NCI-H146 treated with DMSO at 0.1 percent for 48 hours (cell line): ENCODE results near the gene PPP2R2C.

Experiments
- DNase-seq: peaks from one replicate; lab custom pipeline; 2025; ENCODE audit not compliant: unreplicated experiment; lab: John Stamatoyannopoulos, UW

The PPP2R2C gene

GRCh38 chr4:6291784-6292297, 180.6 kb downstream of the PPP2R2C start:
- no peak for DNase-seq

- no peak for DNase-seq
Measured at GRCh38 chr4:6290769-6291547, 181.5 kb downstream of the PPP2R2C start.

GRCh38 chr4:6290256-6290655, 182.2 kb downstream of the PPP2R2C start:
- no peak for DNase-seq

GRCh38 chr4:6288871-6289270, 183.5 kb downstream of the PPP2R2C start:
- no peak for DNase-seq

GRCh38 chr4:6288342-6288741, 184.1 kb downstream of the PPP2R2C start:
- DNase-seq: no peak

GRCh38 chr4:6287017-6287788, 185.2 kb downstream of the PPP2R2C start:
- no peak for DNase-seq

GRCh38 chr4:6283282-6283681, 189.1 kb downstream of the PPP2R2C start:
- DNase-seq: no peak

- DNase-seq: no peak
Measured at GRCh38 chr4:6282314-6282771, 190.1 kb downstream of the PPP2R2C start.

GRCh38 chr4:6281436-6282313, 190.7 kb downstream of the PPP2R2C start:
- DNase-seq: no peak

- no peak for DNase-seq
Measured at GRCh38 chr4:6280365-6280996, 191.9 kb downstream of the PPP2R2C start.

GRCh38 chr4:6279582-6280289, 192.7 kb downstream of the PPP2R2C start:
- no peak for DNase-seq

- DNase-seq: no peak
Measured at GRCh38 chr4:6278801-6279197, 193.6 kb downstream of the PPP2R2C start.

- DNase-seq: no peak
Measured at GRCh38 chr4:6277935-6278800, 194.2 kb downstream of the PPP2R2C start.

- no peak for DNase-seq
Measured at GRCh38 chr4:6277139-6277802, 195.1 kb downstream of the PPP2R2C start.

- DNase-seq: no peak
Measured at GRCh38 chr4:6275898-6276806, 196.3 kb downstream of the PPP2R2C start.

GRCh38 chr4:6275351-6275750, 197.1 kb downstream of the PPP2R2C start:
- no peak for DNase-seq

- DNase-seq: no peak
Measured at GRCh38 chr4:6273661-6273990, 198.8 kb downstream of the PPP2R2C start.
